Neural cell (in vitro differentiated cells): Measurements from ENCODE around the gene CD164L2.

Experiments
- CTCF ChIP-seq: fragments of 450-650 bp; IDR thresholded peaks from 2 replicates; pipeline ENCODE4 v1.5.1; 2014; ENCODE audit warnings: antibody characterized with exemption, mild to moderate bottlenecking, moderate library complexity; ENCODE audit not compliant: poor library complexity, severe bottlenecking
- EZH2 ChIP-seq: fragments of 200-600, 300-800 bp; shearing (Covaris generic), sonication (generic); IDR thresholded peaks from 2 replicates; pipeline ENCODE4 v1.6.1; 2014; ENCODE audit warnings: antibody characterized with exemption, low read length, borderline replicate concordance, mild to moderate bottlenecking; ENCODE audit not compliant: insufficient read depth, poor library complexity, severe bottlenecking
- REST ChIP-seq: IDR thresholded peaks from 2 replicates; pipeline ENCODE4 v1.6.1; 2012; ENCODE audit warnings: borderline replicate concordance
- TAF1 ChIP-seq: IDR thresholded peaks from 2 replicates; pipeline ENCODE4 v1.6.1; 2012; ENCODE audit warnings: low read depth

DNA sequence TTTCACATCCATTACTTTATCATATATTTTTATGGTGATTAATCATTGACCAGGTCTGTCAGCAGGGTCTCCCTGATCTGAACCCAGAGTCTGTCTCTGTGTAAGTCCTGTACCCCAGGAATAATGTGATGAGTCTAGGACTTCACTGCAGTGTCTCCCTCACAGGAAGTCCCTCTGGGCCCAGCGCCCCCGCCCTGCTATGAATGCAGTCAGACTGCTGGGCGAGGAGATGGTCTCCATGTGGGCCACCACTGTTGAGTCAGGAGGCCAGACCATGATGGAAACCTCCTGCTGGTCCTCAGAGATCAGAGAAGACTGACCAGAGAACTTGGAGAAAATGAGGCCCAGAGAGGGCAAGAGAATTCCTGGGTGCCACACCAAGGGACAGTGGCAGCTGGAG lies 51.7 kb downstream of the CD164L2 start:
- TF ChIP-seq EZH2 = no peak
- no peak for TF ChIP-seq TAF1
- TF ChIP-seq CTCF = no peak
- TF ChIP-seq REST = no peak
